ENCODE measurements around the gene PANX2. TPM values are rescaled to one million over a fixed set of nuclear protein-coding genes. Genes with fewer than 3 reads are reported as not detected.

PANX2 gene
- total and polyA plus RNA-seq, 2 experiments from 2014 or later: 0.44 to 2.1 TPM

GRCh38 chr22:50169181-50169759, 1.3 kb upstream of the PANX2 start:
- Histone ChIP-seq H3K4me2 (peak overlapping the region; percentile 88), H3K27me3 (peaks cover 11% of the 10 kb centered on the region)

GRCh38 chr22:50169774-50170341, 673 bp upstream of the PANX2 start:
- Histone ChIP-seq H3K4me3 (peak overlapping the region; percentile 46), H3K27me3 (peaks cover 11% of the 10 kb centered on the region), H3K4me2 (peak overlapping the region; percentile 88), H3K36me3 (replicated peaks; ENCODE audit: insufficient read depth, low read depth) (no peaks in the 10 kb centered on the region), H2AFZ (no peak overlapping the region), H3K9me3 (ENCODE audit: low read depth) (no peaks in the 10 kb centered on the region), H3K4me1 (ENCODE audit: insufficient read depth) (no peaks in the 10 kb centered on the region), H3K79me2 (no peaks in the 10 kb centered on the region), H3K9me2 (replicated peaks; ENCODE audit: insufficient read depth) (no peaks in the 10 kb centered on the region), H3K27ac (no peak overlapping the region), H4K20me1 (ENCODE audit: insufficient read depth, poor library complexity, severe bottlenecking) (no peaks in the 10 kb centered on the region)
- DNase-seq (ENCODE audit: low spot score): peak; percentile 51
- WGBS (ENCODE audit: low lambda C conversion rate, missing lambda C conversion rate): no CpG with 5 or more reads among the region's 70 CpGs
- TF ChIP-seq EZH2phosphoT487 (IDR thresholded peaks at IDR 0.05; ENCODE audit: low read depth, severe bottlenecking, unreplicated experiment) (no peak), EZH2 (IDR thresholded peaks at IDR 0.05; ENCODE audit: borderline replicate concordance) (no peak)
- TF ChIP-seq, protein P1, sequence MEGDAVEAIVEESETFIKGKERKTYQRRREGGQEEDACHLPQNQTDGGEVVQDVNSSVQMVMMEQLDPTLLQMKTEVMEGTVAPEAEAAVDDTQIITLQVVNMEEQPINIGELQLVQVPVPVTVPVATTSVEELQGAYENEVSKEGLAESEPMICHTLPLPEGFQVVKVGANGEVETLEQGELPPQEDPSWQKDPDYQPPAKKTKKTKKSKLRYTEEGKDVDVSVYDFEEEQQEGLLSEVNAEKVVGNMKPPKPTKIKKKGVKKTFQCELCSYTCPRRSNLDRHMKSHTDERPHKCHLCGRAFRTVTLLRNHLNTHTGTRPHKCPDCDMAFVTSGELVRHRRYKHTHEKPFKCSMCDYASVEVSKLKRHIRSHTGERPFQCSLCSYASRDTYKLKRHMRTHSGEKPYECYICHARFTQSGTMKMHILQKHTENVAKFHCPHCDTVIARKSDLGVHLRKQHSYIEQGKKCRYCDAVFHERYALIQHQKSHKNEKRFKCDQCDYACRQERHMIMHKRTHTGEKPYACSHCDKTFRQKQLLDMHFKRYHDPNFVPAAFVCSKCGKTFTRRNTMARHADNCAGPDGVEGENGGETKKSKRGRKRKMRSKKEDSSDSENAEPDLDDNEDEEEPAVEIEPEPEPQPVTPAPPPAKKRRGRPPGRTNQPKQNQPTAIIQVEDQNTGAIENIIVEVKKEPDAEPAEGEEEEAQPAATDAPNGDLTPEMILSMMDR (IDR thresholded peaks at IDR 0.05; ENCODE audit: poor library complexity): no peak

More at GRCh38 chr22:50169181-50169759, 1.3 kb upstream of the PANX2 start:
- no peak overlapping the region for H3K27ac ChIP-seq
- H4K20me1 ChIP-seq (ENCODE audit: insufficient read depth, poor library complexity, severe bottlenecking): no peaks in the 10 kb centered on the region
- TF ChIP-seq EZH2 (IDR thresholded peaks at IDR 0.05; ENCODE audit: borderline replicate concordance): peak; percentile 51
- TF ChIP-seq EZH2phosphoT487 (IDR thresholded peaks at IDR 0.05; ENCODE audit: low read depth, severe bottlenecking, unreplicated experiment): peak; percentile 17
- TF ChIP-seq, protein P1 (IDR thresholded peaks at IDR 0.05; ENCODE audit: poor library complexity): no peak
- no peak overlapping the region for H3K4me3 ChIP-seq
- WGBS (ENCODE audit: low lambda C conversion rate, missing lambda C conversion rate): 11% methylated on average over 20 of the region's 36 CpGs
- no peaks in the 10 kb centered on the region for H3K9me3 ChIP-seq (ENCODE audit: low read depth)
- no peaks in the 10 kb centered on the region for H3K4me1 ChIP-seq (ENCODE audit: insufficient read depth)
- H3K9me2 ChIP-seq (replicated peaks; ENCODE audit: insufficient read depth): no peaks in the 10 kb centered on the region
- no peak overlapping the region for H2AFZ ChIP-seq
- DNase-seq (ENCODE audit: low spot score): no peak
- H3K79me2 ChIP-seq: no peaks in the 10 kb centered on the region
- no peaks in the 10 kb centered on the region for H3K36me3 ChIP-seq (replicated peaks; ENCODE audit: insufficient read depth, low read depth)

DNA sequence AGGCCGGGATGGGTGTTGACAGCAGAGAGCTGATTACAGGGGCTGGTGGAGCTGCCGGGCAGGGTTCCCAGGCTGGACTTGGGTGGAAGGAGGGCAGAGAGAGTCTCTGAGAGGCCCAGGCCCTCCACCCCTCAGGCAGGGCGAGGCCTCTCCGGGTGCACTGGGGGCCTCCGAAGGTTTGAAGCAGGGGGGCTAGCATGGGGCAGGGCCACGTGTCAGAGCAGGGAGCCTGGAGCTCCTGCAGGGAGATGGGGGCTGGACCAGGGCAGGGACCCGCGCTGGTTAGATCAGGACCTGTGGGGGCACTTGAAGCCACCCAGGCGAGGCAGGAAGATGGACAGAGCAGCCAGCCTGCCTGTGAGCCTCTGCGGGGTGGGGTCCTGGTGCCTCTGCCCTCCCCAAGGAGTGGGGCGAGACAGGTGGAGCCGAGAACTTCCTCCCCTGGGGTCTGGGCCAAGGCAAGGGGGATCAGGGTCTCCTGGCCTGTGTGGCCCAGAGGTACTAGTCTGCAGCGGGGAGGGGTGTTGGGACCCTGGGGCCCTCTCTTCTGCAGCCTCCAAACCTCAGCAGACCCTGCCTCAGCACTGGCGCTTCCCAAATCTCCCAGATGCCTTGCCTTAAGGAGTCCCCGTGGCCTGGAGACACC, 911 bp downstream of the PANX2 start:
- no peaks in the 10 kb centered on the region for H3K9me3 ChIP-seq (ENCODE audit: low read depth)
- peak overlapping the region; percentile 93 for H3K4me2 ChIP-seq
- H3K36me3 ChIP-seq (replicated peaks; ENCODE audit: insufficient read depth, low read depth): no peaks in the 10 kb centered on the region
- H3K27me3 ChIP-seq: peaks cover 11% of the 10 kb centered on the region
- WGBS (ENCODE audit: low lambda C conversion rate, missing lambda C conversion rate): 65% methylated on average over 15 of the region's 15 CpGs
- H3K4me3 ChIP-seq: no peak overlapping the region
- TF ChIP-seq, protein P1 (IDR thresholded peaks at IDR 0.05; ENCODE audit: poor library complexity): no peak
- no peak for TF ChIP-seq EZH2 (IDR thresholded peaks at IDR 0.05; ENCODE audit: borderline replicate concordance)
- no peak for TF ChIP-seq EZH2phosphoT487 (IDR thresholded peaks at IDR 0.05; ENCODE audit: low read depth, severe bottlenecking, unreplicated experiment)
- no peaks in the 10 kb centered on the region for H3K79me2 ChIP-seq
- DNase-seq (ENCODE audit: low spot score): no peak
- H4K20me1 ChIP-seq (ENCODE audit: insufficient read depth, poor library complexity, severe bottlenecking): no peaks in the 10 kb centered on the region
- no peak overlapping the region for H3K27ac ChIP-seq
- no peak overlapping the region for H2AFZ ChIP-seq
- no peaks in the 10 kb centered on the region for H3K4me1 ChIP-seq (ENCODE audit: insufficient read depth)
- no peaks in the 10 kb centered on the region for H3K9me2 ChIP-seq (replicated peaks; ENCODE audit: insufficient read depth)
